ENCODE measurements around the gene NLK. TPM values are rescaled to one million over a fixed set of nuclear protein-coding genes. Genes with fewer than 3 reads are reported as not detected.
"Not testable (repeated sequence)": the region's sequence is repeated elsewhere in the genome, so short reads cannot be mapped to it uniquely, and the experiment has no call there.

The NLK gene
- total RNA-seq, 1 donor from 2014 or later: 20.2 TPM

DNA sequence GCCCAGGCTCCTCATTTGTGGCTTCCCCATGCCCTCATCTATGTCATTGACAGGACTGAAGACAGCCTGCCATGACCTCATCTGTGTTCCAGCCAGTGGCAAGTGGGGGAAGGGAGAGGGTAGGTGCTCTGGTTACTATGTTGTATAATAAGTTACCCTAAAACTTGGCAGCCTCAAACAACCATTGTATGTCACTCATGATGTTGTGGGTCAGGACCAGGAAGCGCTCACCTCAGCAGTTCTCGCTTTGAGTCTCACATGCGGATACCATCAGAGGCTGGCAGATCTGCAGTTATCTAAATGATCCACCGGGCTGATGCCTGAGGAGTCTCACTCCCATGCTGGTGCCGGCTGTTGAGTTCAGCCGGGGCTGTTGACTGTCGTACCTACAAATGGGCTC lies 187.5 kb downstream of the NLK start:
- intact Hi-C loops (cut with DNase I): no loop called here
- DNase-seq (no peak), ATAC-seq (ENCODE audit: poor library complexity) (no peak)

DNA sequence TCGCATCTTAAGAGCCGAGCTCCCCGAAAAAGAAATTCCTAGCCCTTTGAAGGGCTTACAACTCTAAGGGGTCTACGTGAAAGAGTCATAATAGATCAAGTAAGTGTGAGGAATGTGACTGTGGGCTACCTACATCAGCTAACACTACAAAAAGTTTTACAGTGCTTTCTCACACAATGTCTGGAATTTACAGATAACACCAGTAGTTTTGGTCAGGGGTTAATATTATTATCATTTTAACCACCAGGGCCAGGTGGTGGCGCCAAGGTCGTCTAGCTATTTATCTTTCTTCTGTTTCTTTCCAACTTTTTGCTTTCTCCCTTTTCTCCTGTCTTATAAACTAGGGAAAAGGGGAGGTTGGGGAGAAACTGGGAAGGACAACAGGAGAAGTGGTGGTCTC lies 188.1 kb downstream of the NLK start:
- intact Hi-C loops (cut with DNase I); DNase-seq; ATAC-seq (ENCODE audit: poor library complexity): not testable (repeated sequence)

DNA sequence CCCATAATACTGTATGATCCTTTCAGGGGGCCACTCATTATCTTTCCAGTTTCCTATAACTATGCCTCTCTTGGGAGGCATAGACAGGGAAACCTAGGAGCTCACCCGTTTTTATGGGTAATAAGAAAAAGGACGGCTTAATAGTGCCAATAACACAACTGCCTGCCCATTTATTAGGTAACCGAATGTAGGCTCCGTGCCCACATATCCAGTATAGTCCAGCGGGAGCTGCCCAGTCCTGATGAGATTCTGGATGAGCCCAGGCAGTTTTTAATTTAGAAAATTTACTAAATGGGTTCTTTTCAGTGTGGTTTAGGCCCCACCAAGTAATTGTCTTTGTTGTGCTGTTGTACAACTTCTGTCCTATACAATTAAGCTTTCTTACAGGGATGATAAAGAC lies 189.1 kb downstream of the NLK start:
- intact Hi-C loops (cut with DNase I); ATAC-seq (ENCODE audit: poor library complexity); DNase-seq: not testable (repeated sequence)

DNA sequence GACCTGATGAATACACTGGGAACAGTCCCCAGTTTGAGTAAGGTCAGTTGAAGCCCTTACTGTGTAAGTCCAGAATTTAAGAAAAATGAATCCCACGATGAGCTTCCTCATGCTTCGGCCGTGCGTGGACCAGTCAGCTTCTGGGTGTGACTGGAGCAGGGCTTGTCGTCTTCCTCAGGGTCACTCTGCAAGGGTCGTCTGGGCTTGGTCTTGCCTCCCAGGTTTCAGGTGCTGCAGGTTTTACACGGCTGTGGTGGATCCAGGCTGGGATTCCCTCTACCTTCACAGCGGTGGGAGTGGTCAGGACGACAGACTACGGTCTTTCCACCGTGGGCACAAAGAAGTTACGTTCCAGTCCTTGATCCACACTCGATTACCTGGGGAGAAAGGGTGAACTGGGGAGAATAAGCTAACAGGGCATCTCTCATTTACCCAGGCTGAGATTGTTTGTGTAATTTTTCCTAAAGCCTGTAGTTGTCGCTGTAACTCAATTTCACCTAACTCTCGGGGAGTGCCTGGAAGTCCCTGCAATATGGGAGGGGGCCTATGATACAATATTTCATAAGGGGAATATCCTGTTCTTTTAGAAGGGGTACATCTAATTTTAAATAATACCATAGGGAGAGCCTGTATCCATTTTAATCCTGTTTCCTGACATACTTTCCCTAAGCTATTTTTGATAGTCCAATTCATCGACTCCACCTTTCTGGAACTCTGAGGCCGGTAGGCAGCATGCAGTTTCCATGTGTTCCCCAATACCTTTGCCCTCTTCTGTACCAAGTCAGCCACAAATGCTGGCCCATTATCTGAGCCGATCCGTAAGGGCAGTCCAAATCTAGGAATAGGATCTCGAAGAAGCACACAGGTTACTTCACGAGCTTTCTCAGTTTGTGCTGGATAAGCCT lies 190.7 kb downstream of the NLK start:
- intact Hi-C loops (cut with DNase I); ATAC-seq (ENCODE audit: poor library complexity): not testable (repeated sequence)

DNA sequence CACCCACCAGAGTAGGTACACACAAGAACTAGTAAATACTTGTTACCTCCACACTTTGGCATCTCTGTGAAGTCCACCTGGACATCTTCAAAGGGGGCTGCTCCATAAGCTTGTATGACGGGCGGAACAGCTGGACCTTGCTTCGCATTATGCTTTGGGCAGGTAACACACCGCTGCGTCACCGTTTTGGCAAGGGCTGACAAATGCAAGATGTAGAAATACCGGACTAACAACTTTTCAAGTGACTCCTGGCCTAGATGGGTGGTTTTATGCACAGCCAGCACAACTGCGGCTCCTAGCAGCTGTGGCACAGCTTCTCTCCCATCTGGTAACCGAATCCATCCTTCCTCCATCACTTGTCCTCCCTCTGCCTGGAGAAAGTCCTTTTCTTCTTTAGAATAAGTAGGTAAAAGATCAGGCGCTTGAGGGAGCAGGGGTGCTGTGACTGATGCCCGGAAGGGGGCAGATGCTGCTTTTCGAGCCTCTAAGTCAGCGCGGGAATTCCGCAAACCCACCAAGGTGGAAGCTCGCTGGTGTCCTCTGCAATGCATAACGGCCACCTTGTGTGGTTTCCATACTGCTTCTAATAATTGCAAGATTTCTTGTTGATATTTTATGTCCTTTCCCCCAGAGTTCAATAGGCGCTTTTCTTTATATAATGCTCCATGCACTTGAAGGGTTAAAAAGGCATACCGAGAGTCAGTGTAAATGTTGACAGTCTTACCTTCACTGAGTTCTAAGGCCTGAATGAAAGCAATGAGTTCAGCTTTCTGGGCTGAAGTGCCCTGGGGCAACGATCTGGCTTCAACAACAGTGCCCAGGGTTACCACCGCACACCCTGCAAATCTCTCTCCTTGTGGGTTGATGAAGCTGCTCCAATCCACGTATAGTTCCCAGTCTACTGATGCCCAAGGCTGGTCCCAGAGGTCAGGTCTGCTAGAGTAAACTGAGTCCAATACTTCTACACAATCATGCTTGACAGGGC lies 191.7 kb downstream of the NLK start:
- ATAC-seq (ENCODE audit: poor library complexity); intact Hi-C loops (cut with DNase I); DNase-seq: not testable (repeated sequence)

More for the DNA sequence above, 190.7 kb downstream of the NLK start:
- not testable (repeated sequence) for DNase-seq

DNA sequence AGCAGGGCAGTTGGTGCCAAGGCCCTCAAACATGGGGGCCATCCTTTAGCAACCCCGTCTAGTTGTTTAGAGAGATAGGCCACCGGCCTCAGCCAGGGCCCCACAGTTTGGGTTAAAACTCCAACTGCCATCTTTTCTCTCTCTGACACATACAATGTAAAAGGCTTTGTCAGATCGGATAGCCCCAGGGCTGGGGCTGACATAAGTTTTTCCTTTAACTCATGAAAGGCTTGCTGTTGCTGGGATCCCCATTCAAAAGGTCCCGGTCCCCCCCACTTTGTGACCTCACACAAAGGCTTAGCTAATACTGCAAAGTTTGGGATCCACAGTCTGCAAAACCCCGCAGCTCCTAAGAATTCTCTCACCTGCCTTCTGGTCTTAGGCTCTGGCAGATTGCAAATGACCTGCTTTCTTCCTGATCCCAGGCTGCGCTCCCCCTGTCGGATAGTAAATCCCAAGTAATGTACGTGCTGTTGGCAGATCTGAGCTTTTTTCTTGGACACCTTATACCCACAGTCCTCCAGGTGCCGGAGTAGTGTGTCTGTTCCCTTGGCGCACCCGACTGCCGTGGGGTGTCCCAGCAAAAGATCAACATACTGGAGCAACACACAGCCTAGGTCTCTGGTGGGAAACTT lies 192.7 kb downstream of the NLK start:
- DNase-seq; ATAC-seq (ENCODE audit: poor library complexity); intact Hi-C loops (cut with DNase I): not testable (repeated sequence)

DNA sequence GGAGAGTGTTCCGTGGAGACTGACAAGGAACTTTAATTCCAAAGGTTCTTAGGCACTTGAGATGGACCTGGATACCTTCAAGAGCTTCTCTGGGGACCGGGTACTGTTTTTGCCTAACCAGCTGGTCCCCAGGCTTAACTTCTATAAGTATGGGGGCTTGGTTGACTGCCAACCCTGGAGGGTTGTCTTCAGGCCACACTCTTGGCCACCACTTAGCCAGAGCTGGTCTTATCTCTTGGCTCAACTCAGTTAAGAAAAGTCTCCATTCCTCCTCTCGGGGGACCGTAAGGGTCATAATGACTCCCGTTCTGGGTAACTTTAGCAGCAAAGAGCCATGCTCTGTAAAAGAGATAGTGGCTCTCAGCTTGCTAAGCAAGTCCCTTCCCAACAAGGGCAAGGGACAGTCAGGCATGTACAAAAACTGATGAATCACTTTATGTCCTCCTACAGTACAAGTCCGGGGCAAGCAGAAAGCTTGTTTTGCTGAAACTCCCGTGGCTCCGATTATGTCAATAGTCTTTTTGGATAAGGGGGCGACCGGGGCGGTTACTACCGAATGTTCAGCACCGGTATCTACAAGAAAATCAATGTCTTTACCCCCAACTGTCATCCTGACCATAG lies 193.7 kb downstream of the NLK start:
- ATAC-seq (ENCODE audit: poor library complexity); intact Hi-C loops (cut with DNase I); DNase-seq: not testable (repeated sequence)

DNA sequence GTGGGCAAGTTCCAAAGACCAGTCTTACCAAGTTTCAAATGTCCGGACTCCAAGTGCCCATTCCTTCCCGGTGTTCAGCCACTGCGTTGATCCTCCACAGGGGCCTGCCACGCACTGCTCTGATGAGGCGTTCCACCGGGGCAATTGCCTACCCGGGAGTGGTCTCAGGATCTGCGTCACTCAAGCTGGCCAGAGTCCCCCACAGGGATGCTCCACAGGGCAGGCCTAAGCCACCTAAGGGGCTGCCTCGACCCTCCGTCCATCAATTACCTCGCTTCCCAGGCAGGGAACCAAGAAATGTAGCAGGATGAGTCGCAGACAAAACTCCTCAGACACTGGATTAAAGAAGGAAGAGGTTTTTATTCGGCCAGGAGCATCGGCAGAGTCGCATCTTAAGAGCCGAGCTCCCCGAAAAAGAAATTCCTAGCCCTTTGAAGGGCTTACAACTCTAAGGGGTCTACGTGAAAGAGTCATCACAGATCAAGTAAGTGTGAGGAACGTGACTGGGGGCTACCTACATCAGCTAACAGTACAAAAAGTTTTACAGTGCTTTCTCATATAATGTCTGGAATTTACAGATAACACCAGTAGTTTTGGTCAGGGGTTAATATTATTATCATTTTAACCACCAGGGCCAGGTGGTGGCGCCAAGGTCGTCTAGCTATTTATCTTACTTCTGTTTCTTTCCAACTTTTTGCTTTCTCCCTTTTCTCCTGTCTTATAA lies 196.2 kb downstream of the NLK start:
- DNase-seq; ATAC-seq (ENCODE audit: poor library complexity); intact Hi-C loops (cut with DNase I): not testable (repeated sequence)

DNA sequence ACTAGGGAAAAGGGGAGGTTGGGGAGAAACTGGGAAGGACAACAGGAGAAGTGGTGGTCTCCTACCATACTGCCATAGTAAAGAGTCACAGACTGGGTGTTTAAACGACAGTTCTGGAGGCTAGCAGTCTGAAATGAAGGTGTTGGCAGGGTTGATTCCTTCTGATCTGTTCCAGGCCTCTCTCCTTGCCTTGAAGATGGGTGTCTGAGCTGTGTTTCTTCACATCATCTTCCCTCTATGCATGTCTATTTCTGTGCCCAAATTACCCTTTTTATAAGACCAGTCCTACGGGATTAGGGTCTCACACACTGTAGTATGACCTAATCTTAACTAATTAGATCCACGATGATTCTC lies 196.8 kb downstream of the NLK start:
- no peak for ATAC-seq (ENCODE audit: poor library complexity)
- no peak for DNase-seq
- intact Hi-C loops (cut with DNase I): no loop called here

DNA sequence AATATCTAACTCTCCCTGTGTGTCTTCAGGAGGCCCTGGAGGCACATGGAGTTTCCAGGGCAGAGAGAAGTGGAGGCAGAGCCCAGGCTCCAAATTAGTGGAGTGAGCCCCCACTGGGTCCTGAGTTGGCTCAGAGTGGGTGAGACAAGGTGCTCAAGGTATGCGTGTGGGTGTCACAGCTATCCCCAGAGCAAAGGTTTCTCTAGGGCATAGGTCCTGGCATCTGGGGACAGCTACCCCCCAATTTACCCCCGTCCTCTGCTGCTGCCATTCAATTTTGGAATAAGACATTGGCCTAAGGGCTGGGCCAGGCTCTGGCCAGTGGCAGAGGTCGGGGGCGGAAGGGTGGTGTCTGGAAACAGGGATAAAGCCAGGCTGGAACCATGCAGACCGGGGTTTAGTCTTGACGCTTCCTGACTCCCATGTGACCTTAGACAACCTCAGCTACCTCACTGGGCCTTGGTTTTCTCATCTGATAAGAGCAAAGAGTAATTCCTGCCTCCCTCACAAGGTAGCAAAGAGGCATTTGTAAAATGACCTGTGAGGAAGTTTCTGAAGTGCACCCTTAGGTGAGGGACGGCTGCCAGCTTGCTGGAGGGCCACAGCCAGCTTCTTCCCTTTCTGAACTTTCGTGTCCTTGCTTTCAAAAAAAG lies 198.3 kb downstream of the NLK start:
- ATAC-seq (ENCODE audit: poor library complexity) (no peak), DNase-seq (no peak)
- intact Hi-C loops (cut with DNase I): no loop called here

DNA sequence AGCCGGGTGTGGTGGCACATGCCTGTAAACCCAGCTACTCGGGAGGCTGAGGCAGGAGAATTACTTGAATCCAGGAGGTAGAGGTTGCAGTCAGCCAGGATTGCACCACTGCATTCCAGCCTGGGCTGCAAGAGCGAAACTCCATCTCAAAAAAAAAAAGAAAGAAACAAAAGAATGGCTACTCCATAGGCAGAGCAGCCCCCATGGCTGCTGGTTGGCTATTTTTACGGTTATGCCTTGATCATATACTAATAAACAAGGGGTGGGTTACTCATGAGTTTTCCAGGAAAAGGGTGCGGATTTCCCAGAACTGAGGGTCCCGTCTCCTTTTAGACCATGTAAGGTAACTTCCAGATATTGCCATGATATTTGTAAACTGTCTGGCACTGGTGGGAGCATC lies 200.3 kb downstream of the NLK start:
- ATAC-seq (ENCODE audit: poor library complexity) (no peak), DNase-seq (no peak)
- intact Hi-C loops (cut with DNase I): no loop called here

DNA sequence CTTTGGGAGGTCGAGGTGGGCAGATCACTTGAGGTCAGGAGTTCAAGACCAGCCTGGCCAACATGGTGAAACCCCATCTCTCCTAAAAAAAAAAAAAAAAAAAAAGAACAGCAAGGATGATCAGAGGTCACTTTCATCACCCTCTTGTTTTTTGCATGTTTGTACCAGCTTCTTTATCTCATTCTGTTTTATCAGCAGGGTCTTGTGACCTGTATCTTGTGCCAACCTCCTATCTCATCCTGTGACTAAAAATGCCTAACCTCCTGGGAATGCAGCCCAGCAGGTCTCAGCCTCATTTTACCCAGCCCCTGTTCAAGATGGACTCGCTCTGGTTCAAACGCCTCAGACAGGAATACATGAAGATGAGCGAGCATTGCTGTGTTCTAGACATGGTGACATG lies 200.8 kb downstream of the NLK start:
- intact Hi-C loops (cut with DNase I); ATAC-seq (ENCODE audit: poor library complexity): not testable (repeated sequence)

DNA sequence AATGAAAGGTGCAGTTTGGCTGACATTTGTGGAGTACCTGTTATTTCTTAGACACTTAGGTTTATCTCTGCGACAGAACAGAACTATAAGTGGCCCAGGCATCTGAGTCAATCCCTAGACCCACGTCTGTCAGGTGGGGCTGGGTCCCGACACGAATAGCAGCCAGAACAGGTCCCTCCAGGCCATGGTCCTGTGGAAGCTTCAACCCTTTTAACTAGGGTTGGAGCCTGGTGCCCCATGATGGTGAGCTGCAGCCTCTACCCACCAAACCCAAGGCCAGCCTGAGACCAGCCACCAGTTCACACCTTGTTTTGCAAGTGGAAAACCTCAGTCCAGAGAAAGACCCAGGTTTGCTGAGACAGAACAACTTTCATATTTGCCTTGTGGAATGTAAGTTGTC lies 202.0 kb downstream of the NLK start:
- no peak for DNase-seq
- ATAC-seq (ENCODE audit: poor library complexity): no peak
- intact Hi-C loops (cut with DNase I): no loop called here

More for the DNA sequence above, 200.8 kb downstream of the NLK start:
- not testable (repeated sequence) for DNase-seq
